Naive thymus-derived CD4-positive, alpha-beta T cell (primary cell): Measurements from ENCODE around the gene PRR23C. TPM values are rescaled to one million over a fixed set of nuclear protein-coding genes. Genes with fewer than 3 reads are reported as not detected.
"Not testable (repeated sequence)": the region's sequence is repeated elsewhere in the genome, so short reads cannot be mapped to it uniquely, and the experiment has no call there.

ENCODE experiments used
- ATAC-seq: fragments of 150-1000 bp; cut with Tn5 transposase; 2 replicates; pipeline ENCODE4 v1.10.0; 2021; ENCODE audit warnings: mild to moderate bottlenecking, moderate library complexity
- CTCF ChIA-PET: fragments of 350-600 bp; sonication (Branson Sonifier 250); formaldehyde crosslinking; loops from one replicate; lab custom pipeline; 2021; ENCODE audit warnings: antibody characterized with exemption; lab: Charles Lee
- POLR2A ChIA-PET: fragments of 350-600 bp; sonication (Branson Sonifier 250); formaldehyde crosslinking; loops from one replicate; lab custom pipeline; 2021; ENCODE audit warnings: antibody characterized with exemption, inconsistent platforms; lab: Charles Lee
- DNase-seq, 9 donors: peaks; one replicate each; pipeline versions ENCODE4 v3.0.0 to v3.0.0-alpha.2; 2020 to 2022; ENCODE audit warnings: mixed read lengths in 1 of 9
- H3K27ac ChIP-seq: one replicate; pipeline ENCODE4 v1.7.0; 2013; ENCODE audit warnings: mild to moderate bottlenecking, low read depth, low read length, moderate library complexity
- H3K27me3 ChIP-seq, 2 donors: one replicate each; pipeline ENCODE4 v1.7.0; 2013; ENCODE audit warnings: low read length in 2 of 2, mild to moderate bottlenecking in 2 of 2, moderate library complexity in 2 of 2; ENCODE audit not compliant: control insufficient read depth in 2 of 2, insufficient read depth in 2 of 2
- H3K36me3 ChIP-seq, 3 experiments: 1 replicate in 2 of 3; 2 replicates in 1 of 3; pipeline ENCODE4 v1.7.0; 2013; ENCODE audit warnings: low read length in 3 of 3, mild to moderate bottlenecking in 3 of 3, moderate library complexity in 1 of 3; ENCODE audit not compliant: insufficient read depth in 3 of 3, control insufficient read depth in 2 of 3
- H3K4me1 ChIP-seq, 2 donors: one replicate each; pipeline ENCODE4 v1.7.0; 2013; ENCODE audit warnings: low read length in 2 of 2, mild to moderate bottlenecking in 2 of 2, moderate library complexity in 1 of 2; ENCODE audit not compliant: control insufficient read depth in 2 of 2, insufficient read depth in 2 of 2
- H3K4me3 ChIP-seq: 2 replicates; pipeline ENCODE4 v1.7.0; 2013; ENCODE audit warnings: mild to moderate bottlenecking, low read length
- H3K9me3 ChIP-seq, 3 experiments: 1 replicate in 2 of 3; 2 replicates in 1 of 3; pipeline ENCODE4 v1.7.0; 2013; ENCODE audit warnings: low read length in 3 of 3; ENCODE audit not compliant: control insufficient read depth in 2 of 3
- H3K27ac Mint-ChIP-seq, 9 donors: one replicate each; pipeline ENCODE4 v1.8.0; 2020 to 2022; ENCODE audit warnings: mixed read lengths in 9 of 9, mild to moderate bottlenecking in 8 of 9, moderate library complexity in 5 of 9, inconsistent platforms in 2 of 9
- H3K27me3 Mint-ChIP-seq, 5 donors: one replicate each; pipeline ENCODE4 v1.8.0; 2021 to 2022; ENCODE audit warnings: mixed read lengths in 5 of 5, mild to moderate bottlenecking in 1 of 5
- H3K36me3 Mint-ChIP-seq, 5 donors: one replicate each; pipeline ENCODE4 v1.8.0; 2020 to 2022; ENCODE audit warnings: mixed read lengths in 5 of 5, mild to moderate bottlenecking in 3 of 5, inconsistent platforms in 1 of 5
- H3K4me1 Mint-ChIP-seq, 7 donors: one replicate each; pipeline ENCODE4 v1.8.0; 2020 to 2022; ENCODE audit warnings: mixed read lengths in 7 of 7, mild to moderate bottlenecking in 3 of 7, inconsistent platforms in 1 of 7
- H3K4me3 Mint-ChIP-seq, 10 donors: one replicate each; pipeline ENCODE4 v1.8.0; 2020 to 2022; ENCODE audit warnings: mild to moderate bottlenecking in 10 of 10, mixed read lengths in 10 of 10, moderate library complexity in 6 of 10, inconsistent platforms in 2 of 10
- H3K9me3 Mint-ChIP-seq, 11 donors: one replicate each; pipeline ENCODE4 v1.8.0; 2020 to 2022; ENCODE audit warnings: mixed read lengths in 11 of 11, mild to moderate bottlenecking in 4 of 11, inconsistent platforms in 1 of 11, moderate library complexity in 1 of 11
- intact Hi-C, 2 donors: fragments of 100-400 bp; cut with micrococcal nuclease; formaldehyde crosslinking; loops; one replicate each; pipeline ENCODE4 v1.15.1; 2023
- polyA plus RNA-seq, 2 donors: library from polyadenylated mRNA; unstranded; fragments of 300-500 nt; fragmentation: Illumina TruSeq; gene quantifications; one replicate each; pipeline ENCODE4 v1.2.3, GENCODE V29; 2021
- total RNA-seq, 6 experiments: library from RNA in 5 of 6; stranded (reverse) in 5 of 6; gene quantifications; 1 replicate in 5 of 6; 2 replicates in 1 of 6; pipeline ENCODE4 v1.2.3 and lab custom pipeline; 2021 to 2026

The PRR23C gene
- total and polyA plus RNA-seq, 7 experiments from 2014 or later, result not detected

DNA sequence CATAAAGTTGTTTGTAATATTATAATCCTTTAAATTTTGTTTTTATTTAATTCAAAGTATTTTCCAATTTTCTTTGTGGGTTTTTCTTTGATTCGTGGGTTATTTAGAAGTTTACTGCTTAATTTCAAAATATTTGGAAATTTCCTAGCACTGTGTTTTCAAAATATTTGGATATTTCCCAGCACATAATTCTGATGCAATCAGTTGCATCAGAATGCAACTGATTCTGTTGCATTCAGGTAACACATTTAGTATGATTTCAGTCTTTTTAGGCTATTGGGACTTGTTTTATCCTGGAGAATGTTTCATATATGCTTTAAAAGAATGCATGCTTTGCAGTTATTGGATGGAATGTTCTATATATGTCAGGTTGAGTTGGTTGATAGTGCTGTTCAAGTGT, 18.2 kb upstream of the PRR23C start:
- no peaks in the 10 kb centered on the region for H3K9me3 ChIP-seq
- H3K4me3 ChIP-seq, result no peak overlapping the region
- H3K4me1 Mint-ChIP-seq, result no peaks in the 10 kb centered on the region
- no peak for ATAC-seq
- H3K36me3 ChIP-seq, result no peaks in the 10 kb centered on the region
- no peak for DNase-seq
- peaks cover 0 to 5% (median 0%) of the 10 kb centered on the region in 11 donors for H3K9me3 Mint-ChIP-seq
- no peaks in the 10 kb centered on the region for H3K36me3 Mint-ChIP-seq
- no peaks in the 10 kb centered on the region for H3K4me1 ChIP-seq
- H3K27ac ChIP-seq, result no peak overlapping the region
- intact Hi-C loops, result no loop called here
- H3K27me3 Mint-ChIP-seq, result peaks cover 0 to 11% (median 5%) of the 10 kb centered on the region in 5 donors
- CTCF ChIA-PET, result no interaction called here
- no peak overlapping the region for H3K27ac Mint-ChIP-seq
- H3K4me3 Mint-ChIP-seq, result no peak overlapping the region
- POLR2A ChIA-PET, result no interaction called here
- H3K27me3 ChIP-seq, result no peaks in the 10 kb centered on the region

DNA sequence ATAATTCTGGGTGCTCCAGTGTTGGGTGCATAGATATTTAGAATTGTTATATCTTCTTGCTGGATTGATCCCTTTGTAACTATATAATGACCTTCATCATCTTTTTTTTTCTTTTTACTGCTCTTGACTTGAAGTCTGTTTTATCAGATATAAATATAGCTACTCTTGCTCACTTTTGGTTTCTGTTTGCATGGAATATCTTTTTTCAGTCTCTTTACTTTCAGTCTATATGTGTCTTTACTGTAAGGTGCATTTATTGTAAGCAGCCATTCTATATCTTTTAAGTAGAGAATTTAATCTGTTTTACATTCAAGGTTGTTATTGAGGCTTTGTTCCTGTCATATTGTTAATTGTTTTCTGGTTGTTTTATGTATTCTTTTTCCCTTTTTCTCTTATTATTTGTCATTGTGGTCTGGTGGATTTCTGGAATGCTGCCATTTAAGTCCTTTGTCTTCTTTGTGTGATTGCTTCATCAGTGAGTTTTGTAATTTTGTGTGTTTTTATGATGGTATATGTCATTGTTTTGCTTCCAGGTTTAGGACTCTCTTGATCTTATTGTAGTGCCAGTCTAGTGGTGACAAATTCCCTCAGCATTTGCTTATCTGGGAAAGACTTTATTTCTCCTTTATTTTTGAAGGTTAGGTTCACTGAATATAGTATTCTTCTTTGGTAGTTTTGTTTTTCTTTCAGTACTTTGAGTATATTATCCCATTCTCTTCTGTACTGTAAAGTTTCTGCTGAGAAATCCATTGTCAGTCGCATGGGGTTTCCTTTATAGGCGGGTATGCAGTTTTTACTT, 8.3 kb upstream of the PRR23C start:
- no peaks in the 10 kb centered on the region for H3K27me3 ChIP-seq
- Mint-ChIP-seq H3K27me3 (peaks cover 0 to 4% (median 0%) of the 10 kb centered on the region in 5 donors), H3K9me3 (peaks cover 10 to 51% (median 20%) of the 10 kb centered on the region in 11 donors), H3K4me1 (no peaks in the 10 kb centered on the region), H3K27ac (no peak overlapping the region), H3K4me3 (no peak overlapping the region), H3K36me3 (peaks cover 0 to 11% (median 0%) of the 10 kb centered on the region in 5 donors)
- no peak overlapping the region for H3K4me3 ChIP-seq
- no peaks in the 10 kb centered on the region for H3K36me3 ChIP-seq
- no peaks in the 10 kb centered on the region for H3K4me1 ChIP-seq
- no peak for DNase-seq
- no peak for ATAC-seq
- H3K27ac ChIP-seq, result no peak overlapping the region
- ChIA-PET POLR2A (no interaction called here), CTCF (no interaction called here)
- intact Hi-C loops, result no loop called here
- peaks cover 0 to 21% (median 5%) of the 10 kb centered on the region in 3 experiments for H3K9me3 ChIP-seq

DNA sequence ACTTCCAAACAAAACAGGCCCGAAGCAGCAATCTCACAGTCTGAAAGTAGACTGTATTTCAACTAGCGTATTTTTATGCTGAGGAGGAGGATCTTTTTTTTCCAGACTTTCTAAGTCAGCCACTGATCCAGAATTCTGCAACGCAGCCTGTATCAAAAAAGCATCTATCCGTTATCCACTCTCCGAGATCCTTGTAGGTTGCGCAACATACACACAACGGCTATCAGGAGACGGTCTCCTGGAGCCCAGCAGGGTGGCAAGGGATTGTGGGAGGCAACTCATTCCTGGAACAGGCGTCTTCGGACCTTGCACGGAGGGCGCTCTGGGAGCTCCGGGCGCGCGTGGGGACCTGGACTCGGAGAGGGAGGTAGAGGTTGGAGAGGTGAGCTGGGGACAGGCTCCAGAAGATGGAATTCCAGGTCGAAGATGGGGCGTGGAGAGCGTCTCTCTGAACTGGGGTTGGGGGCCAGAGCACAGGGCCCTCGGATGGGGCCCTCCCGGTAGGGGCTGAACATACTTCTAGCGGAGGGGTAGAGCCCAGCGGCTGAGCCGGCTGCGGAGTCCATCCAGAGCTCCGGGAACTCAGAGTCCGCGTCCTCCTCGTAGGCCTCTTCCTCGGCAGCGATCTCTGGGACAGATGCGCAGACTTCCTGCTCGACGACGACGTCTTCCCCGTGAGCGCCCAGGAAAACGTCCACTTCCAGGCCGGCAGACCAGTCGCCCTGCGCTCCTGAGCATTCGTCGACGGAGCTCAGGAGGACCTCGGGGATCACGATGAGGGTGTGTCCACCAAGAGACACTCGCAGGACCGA, 932 bp downstream of the PRR23C start:
- no peak overlapping the region for H3K27ac Mint-ChIP-seq
- peaks cover 0 to 2% (median 0%) of the 10 kb centered on the region in 7 donors for H3K4me1 Mint-ChIP-seq
- Histone ChIP-seq H3K36me3 (no peaks in the 10 kb centered on the region), H3K9me3 (peaks cover 0 to 6% (median 0%) of the 10 kb centered on the region in 3 experiments), H3K27ac (no peak overlapping the region), H3K27me3 (no peaks in the 10 kb centered on the region), H3K4me3 (no peak overlapping the region), H3K4me1 (no peaks in the 10 kb centered on the region)
- peaks cover 0 to 5% (median 0%) of the 10 kb centered on the region in 5 donors for H3K36me3 Mint-ChIP-seq
- DNase-seq (no peak), ATAC-seq (no peak)
- peaks cover 0 to 23% (median 9%) of the 10 kb centered on the region in 11 donors for H3K9me3 Mint-ChIP-seq
- intact Hi-C loops, result no loop called here
- ChIA-PET POLR2A (no interaction called here), CTCF (no interaction called here)
- H3K27me3 Mint-ChIP-seq, result peaks cover 0 to 20% (median 8%) of the 10 kb centered on the region in 5 donors
- no peak overlapping the region for H3K4me3 Mint-ChIP-seq

DNA sequence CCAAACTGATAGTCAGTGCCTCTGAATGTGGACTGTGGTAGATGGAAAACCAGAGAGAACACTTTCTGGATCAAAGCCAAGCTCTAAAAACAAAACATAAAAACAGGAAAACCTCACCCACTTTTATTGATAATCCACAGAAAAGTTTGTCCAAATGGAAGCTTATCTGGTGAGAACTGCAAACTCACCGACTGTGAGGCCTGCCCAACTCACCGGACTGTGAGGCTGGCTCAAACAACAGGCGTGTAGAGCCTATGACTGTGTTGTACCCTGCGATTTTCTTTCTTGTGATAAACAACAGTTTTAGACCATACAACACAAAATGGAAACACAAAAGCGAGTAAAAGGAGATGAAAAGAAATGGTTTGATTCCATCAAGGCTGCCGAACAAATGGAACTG, 7.2 kb downstream of the PRR23C start:
- H3K4me1 ChIP-seq, result no peaks in the 10 kb centered on the region
- no peak overlapping the region for H3K4me3 ChIP-seq
- ChIA-PET POLR2A (no interaction called here), CTCF (no interaction called here)
- H3K36me3 ChIP-seq, result no peaks in the 10 kb centered on the region
- Mint-ChIP-seq H3K36me3 (no peaks in the 10 kb centered on the region), H3K27ac (no peak overlapping the region), H3K27me3 (peaks cover 0 to 47% (median 26%) of the 10 kb centered on the region in 5 donors), H3K4me3 (no peak overlapping the region), H3K9me3 (peaks cover 0 to 4% (median 0%) of the 10 kb centered on the region in 11 donors), H3K4me1 (no peaks in the 10 kb centered on the region)
- no peak for DNase-seq
- no peak overlapping the region for H3K27ac ChIP-seq
- intact Hi-C loops, result no loop called here
- ATAC-seq, result no peak
- no peaks in the 10 kb centered on the region for H3K27me3 ChIP-seq
- H3K9me3 ChIP-seq, result no peaks in the 10 kb centered on the region

DNA sequence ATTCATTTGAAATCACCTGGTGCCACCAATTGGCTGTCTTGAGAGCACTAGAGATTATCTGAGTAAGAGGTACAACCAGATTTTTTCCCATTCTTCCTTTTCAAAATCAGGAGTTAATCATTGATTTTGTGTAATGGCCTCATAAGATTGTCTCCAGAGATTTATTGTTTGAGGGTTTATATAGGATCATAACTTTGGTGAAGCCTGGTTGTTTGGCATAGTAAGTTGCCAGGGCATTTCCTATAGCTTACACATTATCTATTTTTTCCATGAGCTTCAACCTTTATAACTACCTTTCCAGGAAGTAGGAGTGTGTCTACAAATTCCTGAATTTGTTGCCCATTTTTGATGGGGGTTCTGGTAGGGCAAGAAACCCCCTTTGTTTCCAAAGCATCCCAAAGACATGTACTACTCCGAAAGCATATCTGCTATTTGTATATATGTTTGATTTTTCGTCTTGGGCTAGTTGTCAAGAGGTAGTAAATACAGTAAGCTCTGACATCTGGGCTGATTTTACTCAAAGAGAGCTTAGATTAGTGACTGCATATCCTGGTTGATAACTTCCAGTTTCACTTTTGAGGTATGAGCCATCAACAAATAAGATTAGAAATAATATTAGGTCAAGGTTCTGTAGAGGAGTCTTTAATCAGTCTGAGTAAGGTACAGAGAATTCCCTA, 12.2 kb downstream of the PRR23C start:
- H3K27me3 ChIP-seq, result no peaks in the 10 kb centered on the region
- H3K27ac ChIP-seq, result no peak overlapping the region
- no peaks in the 10 kb centered on the region for H3K9me3 ChIP-seq
- Mint-ChIP-seq H3K27ac (no peak overlapping the region), H3K4me1 (no peaks in the 10 kb centered on the region), H3K9me3 (peaks cover 0 to 40% (median 15%) of the 10 kb centered on the region in 11 donors), H3K4me3 (no peak overlapping the region), H3K36me3 (peaks cover 0 to 6% (median 0%) of the 10 kb centered on the region in 5 donors), H3K27me3 (peaks cover 0 to 35% (median 16%) of the 10 kb centered on the region in 5 donors)
- no peaks in the 10 kb centered on the region for H3K4me1 ChIP-seq
- no peaks in the 10 kb centered on the region for H3K36me3 ChIP-seq
- DNase-seq (no peak), ATAC-seq (no peak)
- ChIA-PET CTCF (no interaction called here), POLR2A (no interaction called here)
- H3K4me3 ChIP-seq, result no peak overlapping the region
- intact Hi-C loops, result no loop called here

DNA sequence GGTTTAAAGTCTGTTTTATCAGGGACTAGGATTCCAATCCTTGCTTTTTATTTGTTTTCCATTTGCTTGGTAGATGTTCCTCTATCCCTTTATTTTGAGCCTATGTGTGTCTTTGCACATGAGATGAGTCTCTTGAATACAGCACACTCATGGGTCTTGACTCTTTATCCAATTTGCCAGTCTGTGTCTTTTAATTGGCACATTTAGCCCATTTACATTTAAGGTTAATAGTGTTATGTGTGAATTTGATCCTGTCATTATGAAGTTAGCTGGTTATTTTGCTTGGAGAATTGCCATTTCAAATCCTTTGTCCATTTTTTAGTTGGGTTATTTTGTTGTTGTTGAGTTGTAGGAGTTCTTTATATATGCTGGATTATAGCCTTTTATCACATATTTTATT, 14.1 kb downstream of the PRR23C start:
- CTCF ChIA-PET, H3K9me3 ChIP-seq, H3K4me1 Mint-ChIP-seq, H3K27ac Mint-ChIP-seq, POLR2A ChIA-PET, DNase-seq, H3K27ac ChIP-seq, intact Hi-C loops, H3K36me3 Mint-ChIP-seq, H3K4me1 ChIP-seq, H3K27me3 ChIP-seq, ATAC-seq, H3K36me3 ChIP-seq, H3K4me3 Mint-ChIP-seq, H3K4me3 ChIP-seq: not testable (repeated sequence)
- Mint-ChIP-seq H3K9me3 (peaks cover 0 to 40% (median 15%) of the 10 kb centered on the region in 11 donors), H3K27me3 (peaks cover 0 to 17% (median 10%) of the 10 kb centered on the region in 5 donors)
